LoVo (cell line): ENCODE data around the gene INSR.
A peak's percentile ranks its signal among the peaks of the same experiment; 100 is the strongest.

Experiments used
- DNase-seq: peaks from one replicate; pipeline ENCODE4 v3.0.0-alpha.2; 2016; ENCODE audit warnings: low spot score

INSR gene

GRCh38 chr19:7295912-7296536 is 1.8 kb upstream of the INSR start:
- no peak for DNase-seq

GRCh38 chr19:7294558-7295212 is 471 bp upstream of the INSR start:
- DNase-seq, result peak; percentile 79

GRCh38 chr19:7292950-7293761 is 1.1 kb downstream of the INSR start:
- no peak for DNase-seq

GRCh38 chr19:7292352-7292949 is 1.8 kb downstream of the INSR start:
- no peak for DNase-seq

GRCh38 chr19:7288977-7289376 is 5.2 kb downstream of the INSR start:
- no peak for DNase-seq

GRCh38 chr19:7288131-7288530 is 6.1 kb downstream of the INSR start:
- DNase-seq, result no peak

GRCh38 chr19:7287722-7288121 is 6.5 kb downstream of the INSR start:
- DNase-seq, result no peak

GRCh38 chr19:7280940-7281666 is 13.1 kb downstream of the INSR start:
- no peak for DNase-seq

- DNase-seq, result no peak
Observed at GRCh38 chr19:7272856-7273578, 21.2 kb downstream of the INSR start.

- DNase-seq, result no peak
Observed at GRCh38 chr19:7268705-7269098, 25.5 kb downstream of the INSR start.

- no peak for DNase-seq
Observed at GRCh38 chr19:7267792-7268704, 26.2 kb downstream of the INSR start.

GRCh38 chr19:7266832-7267231 is 27.4 kb downstream of the INSR start:
- no peak for DNase-seq

- DNase-seq, result no peak
Observed at GRCh38 chr19:7265963-7266362, 28.3 kb downstream of the INSR start.

- DNase-seq, result no peak
Observed at GRCh38 chr19:7264858-7265257, 29.4 kb downstream of the INSR start.

- no peak for DNase-seq
Observed at GRCh38 chr19:7263521-7263920, 30.7 kb downstream of the INSR start.

- DNase-seq, result no peak
Observed at GRCh38 chr19:7263066-7263465, 31.1 kb downstream of the INSR start.

- no peak for DNase-seq
Observed at GRCh38 chr19:7262470-7262869, 31.7 kb downstream of the INSR start.

GRCh38 chr19:7260161-7260560 is 34.1 kb downstream of the INSR start:
- DNase-seq, result no peak

GRCh38 chr19:7258840-7259395 is 35.3 kb downstream of the INSR start:
- no peak for DNase-seq
